IMR-90 (cell line): Measurements from ENCODE around the gene DSCAML1.

Experiments
- BHLHE40 ChIP-seq: fragments of 150-350 bp; IDR thresholded peaks from 2 replicates; pipeline ENCODE4 v1.6.1; 2016; ENCODE audit warnings: mild to moderate bottlenecking, low read depth, low read length
- CHD1 ChIP-seq: IDR thresholded peaks from 2 replicates; pipeline ENCODE4 v1.6.1; 2012; ENCODE audit warnings: low read depth, low read length, improper control_type of control experiment
- MAFK ChIP-seq: IDR thresholded peaks from 2 replicates; pipeline ENCODE4 v1.6.1; 2012; ENCODE audit warnings: low read depth, low read length, improper control_type of control experiment
- MAZ ChIP-seq: IDR thresholded peaks from 2 replicates; pipeline ENCODE4 v1.6.1; 2012; ENCODE audit warnings: low read depth, mild to moderate bottlenecking, low read length, improper control_type of control experiment, moderate library complexity, borderline replicate concordance
- MXI1 ChIP-seq: IDR thresholded peaks from 2 replicates; pipeline ENCODE4 v1.6.1; 2012; ENCODE audit warnings: low read depth, mild to moderate bottlenecking, low read length, moderate library complexity, borderline replicate concordance
- NFE2L2 ChIP-seq: fragments of 150-350 bp; IDR thresholded peaks from 2 replicates; pipeline ENCODE4 v1.6.1; 2016; ENCODE audit warnings: low read depth, mild to moderate bottlenecking, low read length
- POLR2A ChIP-seq: IDR thresholded peaks from 2 replicates; pipeline ENCODE4 v1.6.1; 2012; ENCODE audit warnings: mild to moderate bottlenecking, low read depth, low read length
- RAD21 ChIP-seq: IDR thresholded peaks from 2 replicates; pipeline ENCODE4 v1.6.1; 2012; ENCODE audit warnings: low read length, improper control_type of control experiment
- SMC3 ChIP-seq: fragments of 150-350 bp; IDR thresholded peaks from 2 replicates; pipeline ENCODE4 v1.6.1; 2016; ENCODE audit warnings: low read depth, mild to moderate bottlenecking, antibody characterized with exemption, low read length, moderate library complexity
- TF ChIP-seq, protein P1 (sequence below): fragments of 150-350 bp; IDR thresholded peaks from 2 replicates; pipeline ENCODE4 v1.6.1; 2017; ENCODE audit warnings: mild to moderate bottlenecking, antibody characterized with exemption, low read length, low read depth
- TF ChIP-seq, protein P2 (sequence below): conservative IDR thresholded peaks from 2 replicates; pipeline ENCODE4 v1.5.1; 2012; ENCODE audit warnings: mild to moderate bottlenecking, low read depth, low read length, improper control_type of control experiment
- TF ChIP-seq, protein P3 (sequence below): fragments of 150-350 bp; IDR thresholded peaks from 2 replicates; pipeline ENCODE4 v1.6.1; 2016; ENCODE audit warnings: low read depth, mild to moderate bottlenecking, low read length, moderate library complexity, borderline replicate concordance

- TF ChIP-seq, protein P1, sequence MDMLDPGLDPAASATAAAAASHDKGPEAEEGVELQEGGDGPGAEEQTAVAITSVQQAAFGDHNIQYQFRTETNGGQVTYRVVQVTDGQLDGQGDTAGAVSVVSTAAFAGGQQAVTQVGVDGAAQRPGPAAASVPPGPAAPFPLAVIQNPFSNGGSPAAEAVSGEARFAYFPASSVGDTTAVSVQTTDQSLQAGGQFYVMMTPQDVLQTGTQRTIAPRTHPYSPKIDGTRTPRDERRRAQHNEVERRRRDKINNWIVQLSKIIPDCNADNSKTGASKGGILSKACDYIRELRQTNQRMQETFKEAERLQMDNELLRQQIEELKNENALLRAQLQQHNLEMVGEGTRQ, result no peak
- TF ChIP-seq, protein P2, sequence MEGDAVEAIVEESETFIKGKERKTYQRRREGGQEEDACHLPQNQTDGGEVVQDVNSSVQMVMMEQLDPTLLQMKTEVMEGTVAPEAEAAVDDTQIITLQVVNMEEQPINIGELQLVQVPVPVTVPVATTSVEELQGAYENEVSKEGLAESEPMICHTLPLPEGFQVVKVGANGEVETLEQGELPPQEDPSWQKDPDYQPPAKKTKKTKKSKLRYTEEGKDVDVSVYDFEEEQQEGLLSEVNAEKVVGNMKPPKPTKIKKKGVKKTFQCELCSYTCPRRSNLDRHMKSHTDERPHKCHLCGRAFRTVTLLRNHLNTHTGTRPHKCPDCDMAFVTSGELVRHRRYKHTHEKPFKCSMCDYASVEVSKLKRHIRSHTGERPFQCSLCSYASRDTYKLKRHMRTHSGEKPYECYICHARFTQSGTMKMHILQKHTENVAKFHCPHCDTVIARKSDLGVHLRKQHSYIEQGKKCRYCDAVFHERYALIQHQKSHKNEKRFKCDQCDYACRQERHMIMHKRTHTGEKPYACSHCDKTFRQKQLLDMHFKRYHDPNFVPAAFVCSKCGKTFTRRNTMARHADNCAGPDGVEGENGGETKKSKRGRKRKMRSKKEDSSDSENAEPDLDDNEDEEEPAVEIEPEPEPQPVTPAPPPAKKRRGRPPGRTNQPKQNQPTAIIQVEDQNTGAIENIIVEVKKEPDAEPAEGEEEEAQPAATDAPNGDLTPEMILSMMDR, result no peak
- TF ChIP-seq MXI1, result no peak
- TF ChIP-seq NFE2L2, result no peak
- TF ChIP-seq, protein P3, sequence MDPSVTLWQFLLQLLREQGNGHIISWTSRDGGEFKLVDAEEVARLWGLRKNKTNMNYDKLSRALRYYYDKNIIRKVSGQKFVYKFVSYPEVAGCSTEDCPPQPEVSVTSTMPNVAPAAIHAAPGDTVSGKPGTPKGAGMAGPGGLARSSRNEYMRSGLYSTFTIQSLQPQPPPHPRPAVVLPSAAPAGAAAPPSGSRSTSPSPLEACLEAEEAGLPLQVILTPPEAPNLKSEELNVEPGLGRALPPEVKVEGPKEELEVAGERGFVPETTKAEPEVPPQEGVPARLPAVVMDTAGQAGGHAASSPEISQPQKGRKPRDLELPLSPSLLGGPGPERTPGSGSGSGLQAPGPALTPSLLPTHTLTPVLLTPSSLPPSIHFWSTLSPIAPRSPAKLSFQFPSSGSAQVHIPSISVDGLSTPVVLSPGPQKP, result no peak
- no peak for TF ChIP-seq POLR2A
- no peak for TF ChIP-seq CHD1
- no peak for TF ChIP-seq BHLHE40
- no peak for TF ChIP-seq MAZ
- no peak for TF ChIP-seq RAD21
- TF ChIP-seq MAFK, result no peak
- TF ChIP-seq SMC3, result no peak
Measured at GRCh38 chr11:117806846-117807245, 9.8 kb upstream of the DSCAML1 start.
